Mesothelial cell of epicardium (in vitro differentiated cells): ENCODE results near the gene KBTBD4. TPM values are rescaled to one million over a fixed set of nuclear protein-coding genes. Genes with fewer than 3 reads are reported as not detected.

Source experiments
- DNase-seq, 2 experiments: peaks; one replicate each; pipeline ENCODE4 v3.0.0; 2021; ENCODE audit warnings: low spot score in 2 of 2; ENCODE audit not compliant: unreplicated experiment in 2 of 2
- H3K27ac Mint-ChIP-seq: 2 replicates; pipeline ENCODE4 v1.8.0; 2021; ENCODE audit warnings: mixed read lengths
- H3K27me3 Mint-ChIP-seq: 2 replicates; pipeline ENCODE4 v1.8.0; 2021; ENCODE audit warnings: low read depth, mixed read lengths
- H3K36me3 Mint-ChIP-seq: 2 replicates; pipeline ENCODE4 v1.8.0; 2021; ENCODE audit warnings: mixed read lengths
- H3K4me1 Mint-ChIP-seq: 2 replicates; pipeline ENCODE4 v1.8.0; 2021; ENCODE audit warnings: mixed read lengths
- H3K4me3 Mint-ChIP-seq: 2 replicates; pipeline ENCODE4 v1.8.0; 2021; ENCODE audit warnings: mild to moderate bottlenecking, moderate library complexity, mixed read lengths
- H3K9me3 Mint-ChIP-seq: 2 replicates; pipeline ENCODE4 v1.8.0; 2021; ENCODE audit warnings: mixed read lengths
- CTCF ChIP-seq: fragments of 200-600 bp; sonication (generic); IDR thresholded peaks from one replicate; pipeline ENCODE4 v1.5.0; 2021; ENCODE audit warnings: antibody characterized with exemption; ENCODE audit not compliant: unreplicated experiment
- total RNA-seq: library from RNA; stranded (reverse); gene quantifications from 3 replicates; pipeline ENCODE4 v1.2.1, GENCODE V29; 2021

Gene KBTBD4
- total RNA-seq, 1 donor from 2014 or later, result 15.7 TPM

- no peak for DNase-seq
- no peak overlapping the region for H3K27ac Mint-ChIP-seq
- peaks cover 12% of the 10 kb centered on the region for H3K4me1 Mint-ChIP-seq
- no peak overlapping the region for H3K4me3 Mint-ChIP-seq
- H3K36me3 Mint-ChIP-seq, result no peaks in the 10 kb centered on the region
- TF ChIP-seq CTCF, result no peak
- H3K9me3 Mint-ChIP-seq, result no peaks in the 10 kb centered on the region
- H3K27me3 Mint-ChIP-seq, result peaks cover 34% of the 10 kb centered on the region
Measured at GRCh38 chr11:47589977-47590861, 11.4 kb upstream of the KBTBD4 start.

GRCh38 chr11:47589584-47589976 lies 10.8 kb upstream of the KBTBD4 start:
- DNase-seq, result no peak
- no peak overlapping the region for H3K27ac Mint-ChIP-seq
- H3K4me3 Mint-ChIP-seq, result no peak overlapping the region
- H3K36me3 Mint-ChIP-seq, result no peaks in the 10 kb centered on the region
- H3K4me1 Mint-ChIP-seq, result peaks cover 10% of the 10 kb centered on the region
- peaks cover 28% of the 10 kb centered on the region for H3K27me3 Mint-ChIP-seq
- H3K9me3 Mint-ChIP-seq, result no peaks in the 10 kb centered on the region
- no peak for TF ChIP-seq CTCF

- Mint-ChIP-seq H3K27ac (no peak overlapping the region), H3K36me3 (peaks cover 4% of the 10 kb centered on the region)
- DNase-seq, result no peak
Measured at GRCh38 chr11:47589118-47589517, 10.3 kb upstream of the KBTBD4 start.

GRCh38 chr11:47587723-47588326 lies 9.1 kb upstream of the KBTBD4 start:
- DNase-seq, result no peak
- Mint-ChIP-seq H3K4me1 (no peaks in the 10 kb centered on the region), H3K36me3 (peaks cover 10% of the 10 kb centered on the region), H3K27me3 (peaks cover 12% of the 10 kb centered on the region), H3K4me3 (no peak overlapping the region), H3K27ac (no peak overlapping the region), H3K9me3 (no peaks in the 10 kb centered on the region)
- TF ChIP-seq CTCF, result no peak

More at GRCh38 chr11:47589118-47589517, 10.3 kb upstream of the KBTBD4 start:
- Mint-ChIP-seq H3K4me3 (no peak overlapping the region), H3K27me3 (peaks cover 24% of the 10 kb centered on the region), H3K4me1 (peaks cover 7% of the 10 kb centered on the region), H3K9me3 (no peaks in the 10 kb centered on the region)
- no peak for TF ChIP-seq CTCF

GRCh38 chr11:47587039-47587716 lies 8.4 kb upstream of the KBTBD4 start:
- no peak overlapping the region for H3K4me3 Mint-ChIP-seq
- peaks cover 6% of the 10 kb centered on the region for H3K27me3 Mint-ChIP-seq
- no peak for DNase-seq
- H3K9me3 Mint-ChIP-seq, result no peaks in the 10 kb centered on the region
- no peak overlapping the region for H3K27ac Mint-ChIP-seq
- no peaks in the 10 kb centered on the region for H3K4me1 Mint-ChIP-seq
- no peak for TF ChIP-seq CTCF
- H3K36me3 Mint-ChIP-seq, result peaks cover 13% of the 10 kb centered on the region
